GM23338 (cell line): Measurements from ENCODE around the gene PFKP. TPM values are rescaled to one million over a fixed set of nuclear protein-coding genes. Genes with fewer than 3 reads are reported as not detected.

Experiments used
- ATAC-seq: fragments of 200-7000 bp; cut with Tn5 transposase; 3 replicates; pipeline ENCODE4 v1.9.1; 2020
- DNase-seq: peaks from one replicate; pipeline ENCODE4 v3.0.0-alpha.2; 2015; ENCODE audit warnings: low spot score
- H2AFZ ChIP-seq: fragments of 200-600 bp; sonication (generic); 2 replicates; pipeline ENCODE4 v1.8.0; 2016; ENCODE audit warnings: antibody characterized with exemption, mild to moderate bottlenecking, moderate library complexity
- H3F3A ChIP-seq: fragments of 200-600 bp; sonication (generic); replicated peaks from 2 replicates; pipeline ENCODE4 v1.8.0; 2017; ENCODE audit warnings: antibody characterized with exemption, mixed run types, low read depth
- H3K27ac ChIP-seq: fragments of 200-600 bp; sonication (generic); 2 replicates; pipeline ENCODE4 v1.6.1; 2016; ENCODE audit warnings: low read depth
- H3K27me3 ChIP-seq: fragments of 200-600 bp; sonication (generic); 2 replicates; pipeline ENCODE4 v1.8.0; 2016; ENCODE audit warnings: mild to moderate bottlenecking, mixed run types, moderate library complexity; ENCODE audit not compliant: insufficient read depth
- H3K36me3 ChIP-seq: fragments of 200-600 bp; sonication (generic); 2 replicates; pipeline ENCODE4 v1.8.0; 2016; ENCODE audit warnings: mild to moderate bottlenecking; ENCODE audit not compliant: insufficient read depth
- H3K4me1 ChIP-seq: fragments of 200-600 bp; sonication (generic); 2 replicates; pipeline ENCODE4 v1.8.0; 2016; ENCODE audit warnings: mild to moderate bottlenecking, moderate library complexity; ENCODE audit not compliant: insufficient read depth
- H3K4me2 ChIP-seq: fragments of 200-600 bp; sonication (generic); 2 replicates; pipeline ENCODE4 v1.7.1; 2017; ENCODE audit warnings: mixed run types
- H3K4me3 ChIP-seq: fragments of 200-600 bp; sonication (generic); 2 replicates; pipeline ENCODE4 v1.6.1; 2016; ENCODE audit warnings: mixed run types
- H3K79me2 ChIP-seq: fragments of 200-600 bp; sonication (generic); replicated peaks from 2 replicates; pipeline ENCODE4 v1.8.0; 2017; ENCODE audit warnings: mild to moderate bottlenecking; ENCODE audit not compliant: insufficient read depth
- H3K9me2 ChIP-seq: fragments of 200-600 bp; sonication (generic); 2 replicates; pipeline ENCODE4 v1.8.0; 2017; ENCODE audit not compliant: insufficient read depth
- H4K20me1 ChIP-seq: fragments of 200-600 bp; sonication (generic); replicated peaks from 2 replicates; pipeline ENCODE4 v1.8.0; 2017; ENCODE audit warnings: mild to moderate bottlenecking; ENCODE audit not compliant: insufficient read depth
- H3K27ac Mint-ChIP-seq: 2 replicates; pipeline ENCODE4 v1.8.0; 2020; ENCODE audit warnings: inconsistent platforms, mild to moderate bottlenecking, moderate library complexity, mixed read lengths
- H3K27me3 Mint-ChIP-seq: 3 replicates; pipeline ENCODE4 v1.8.0; 2022; ENCODE audit warnings: low read depth, mild to moderate bottlenecking, moderate library complexity, mixed read lengths, inconsistent platforms; ENCODE audit not compliant: insufficient read depth, poor library complexity
- H3K36me3 Mint-ChIP-seq: 3 replicates; pipeline ENCODE4 v1.8.0; 2021; ENCODE audit warnings: low read depth, mild to moderate bottlenecking, inconsistent platforms, moderate library complexity, mixed read lengths
- H3K4me1 Mint-ChIP-seq: 3 replicates; pipeline ENCODE4 v1.8.0; 2020; ENCODE audit warnings: mild to moderate bottlenecking, inconsistent platforms, mixed read lengths
- H3K4me3 Mint-ChIP-seq: 3 replicates; pipeline ENCODE4 v1.8.0; 2021; ENCODE audit warnings: moderate library complexity, mild to moderate bottlenecking, inconsistent platforms, mixed read lengths
- H3K9me3 Mint-ChIP-seq: 3 replicates; pipeline ENCODE4 v1.8.0; 2020; ENCODE audit warnings: moderate library complexity, mild to moderate bottlenecking, inconsistent platforms, mixed read lengths
- CREB1 ChIP-seq: fragments of 250-450 bp; sonication (Bioruptor Pico); IDR thresholded peaks from 2 replicates; pipeline ENCODE4 v1.5.0; 2020; ENCODE audit warnings: low read depth, mild to moderate bottlenecking, moderate library complexity
- EZH2 ChIP-seq: fragments of 200-600 bp; sonication (generic); IDR thresholded peaks from one replicate; pipeline ENCODE4 v1.8.0; 2017; ENCODE audit warnings: antibody characterized with exemption, mild to moderate bottlenecking, low read depth; ENCODE audit not compliant: unreplicated experiment
- NANOG ChIP-seq: IDR thresholded peaks from 2 replicates; pipeline ENCODE4 v1.6.1; 2016; ENCODE audit warnings: antibody characterized with exemption, borderline replicate concordance
- POLR2AphosphoS5 ChIP-seq: IDR thresholded peaks from 2 replicates; pipeline ENCODE4 v1.6.1; 2016; ENCODE audit warnings: antibody characterized with exemption, low read depth
- REST ChIP-seq: IDR thresholded peaks from one replicate; pipeline ENCODE4 v1.6.1; 2018; ENCODE audit warnings: antibody characterized with exemption; ENCODE audit not compliant: unreplicated experiment
- STAT1 ChIP-seq: IDR thresholded peaks from one replicate; pipeline ENCODE4 v1.6.1; 2016; ENCODE audit warnings: antibody characterized with exemption; ENCODE audit not compliant: unreplicated experiment
- polyA plus RNA-seq: library from polyadenylated mRNA; unstranded; fragments of >200 nt; fragmentation: Nextera tagmentation; extraction: Ambion mirVana; gene quantifications from 2 replicates; pipeline ENCODE4 v1.2.1, GENCODE V29; 2016
- total RNA-seq: library from RNA; depleted of rRNA; stranded (reverse); fragments of >200 nt; shearing (Covaris generic); gene quantifications from 2 replicates; pipeline ENCODE4 v1.2.3, GENCODE V29; 2014
- TF ChIP-seq, protein P1 (sequence below), 2 experiments: fragments of 200-600 bp in 1 of 2; sonication (generic) in 1 of 2; conservative IDR thresholded peaks; 2 replicates each; pipeline versions ENCODE4 v1.5.1 to v1.6.1; 2016 to 2017; ENCODE audit warnings: antibody characterized with exemption in 2 of 2, low read depth in 2 of 2, mild to moderate bottlenecking in 2 of 2, moderate library complexity in 1 of 2

The PFKP gene
- total and polyA plus RNA-seq, 2 experiments from 2014 or later: 56.3 to 120 TPM

DNA sequence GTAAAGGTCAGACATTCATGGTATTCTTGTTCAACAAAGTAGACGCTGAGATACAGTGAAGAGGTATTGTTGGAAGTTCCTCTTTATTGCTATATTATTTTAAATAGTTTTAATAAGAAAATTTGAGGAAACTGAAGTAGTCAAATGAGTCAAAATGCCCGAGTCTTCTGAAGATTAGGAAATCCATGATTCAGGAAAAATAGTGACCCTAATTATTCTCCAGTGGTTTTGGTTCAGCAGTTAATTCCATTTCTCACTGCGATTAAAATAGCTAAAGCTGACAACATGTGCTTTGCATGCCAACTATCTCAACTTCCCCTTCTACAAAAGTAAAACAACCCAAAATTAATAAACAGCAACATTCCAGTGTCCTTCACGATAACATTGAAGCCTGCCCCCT lies 32.7 kb upstream of the PFKP start:
- peaks cover 5% of the 10 kb centered on the region; the same call in 2 of the 3 replicates for H3K36me3 Mint-ChIP-seq
- H3K27ac Mint-ChIP-seq: no peak overlapping the region
- TF ChIP-seq POLR2AphosphoS5: no peak
- TF ChIP-seq STAT1: no peak
- no peak for TF ChIP-seq REST
- TF ChIP-seq, protein P1, sequence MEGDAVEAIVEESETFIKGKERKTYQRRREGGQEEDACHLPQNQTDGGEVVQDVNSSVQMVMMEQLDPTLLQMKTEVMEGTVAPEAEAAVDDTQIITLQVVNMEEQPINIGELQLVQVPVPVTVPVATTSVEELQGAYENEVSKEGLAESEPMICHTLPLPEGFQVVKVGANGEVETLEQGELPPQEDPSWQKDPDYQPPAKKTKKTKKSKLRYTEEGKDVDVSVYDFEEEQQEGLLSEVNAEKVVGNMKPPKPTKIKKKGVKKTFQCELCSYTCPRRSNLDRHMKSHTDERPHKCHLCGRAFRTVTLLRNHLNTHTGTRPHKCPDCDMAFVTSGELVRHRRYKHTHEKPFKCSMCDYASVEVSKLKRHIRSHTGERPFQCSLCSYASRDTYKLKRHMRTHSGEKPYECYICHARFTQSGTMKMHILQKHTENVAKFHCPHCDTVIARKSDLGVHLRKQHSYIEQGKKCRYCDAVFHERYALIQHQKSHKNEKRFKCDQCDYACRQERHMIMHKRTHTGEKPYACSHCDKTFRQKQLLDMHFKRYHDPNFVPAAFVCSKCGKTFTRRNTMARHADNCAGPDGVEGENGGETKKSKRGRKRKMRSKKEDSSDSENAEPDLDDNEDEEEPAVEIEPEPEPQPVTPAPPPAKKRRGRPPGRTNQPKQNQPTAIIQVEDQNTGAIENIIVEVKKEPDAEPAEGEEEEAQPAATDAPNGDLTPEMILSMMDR (conservative IDR thresholded peaks at IDR 0.05; ENCODE audit: low read depth in 2 of 2): no peak
- TF ChIP-seq CREB1: no peak
- DNase-seq (no peak), ATAC-seq (no peak)
- H3K4me1 ChIP-seq: no peaks in the 10 kb centered on the region
- H3K4me3 ChIP-seq: no peak overlapping the region
- no peaks in the 10 kb centered on the region for H3K4me1 Mint-ChIP-seq
- no peaks in the 10 kb centered on the region for H3K9me2 ChIP-seq
- H3K4me2 ChIP-seq: no peak overlapping the region
- H3F3A ChIP-seq: no peaks in the 10 kb centered on the region
- no peak overlapping the region for H3K4me3 Mint-ChIP-seq
- no peaks in the 10 kb centered on the region for H3K27me3 Mint-ChIP-seq
- no peaks in the 10 kb centered on the region for H4K20me1 ChIP-seq
- no peaks in the 10 kb centered on the region for H3K27me3 ChIP-seq
- no peaks in the 10 kb centered on the region for H3K79me2 ChIP-seq
- peaks cover 16% of the 10 kb centered on the region for H3K9me3 Mint-ChIP-seq
- no peak overlapping the region for H2AFZ ChIP-seq
- no peak overlapping the region for H3K27ac ChIP-seq
- no peaks in the 10 kb centered on the region for H3K36me3 ChIP-seq

GRCh38 chr10:3036155-3037021 lies 31.0 kb upstream of the PFKP start:
- H3K79me2 ChIP-seq: no peaks in the 10 kb centered on the region
- Mint-ChIP-seq H3K4me3 (no peak overlapping the region), H3K9me3 (peaks cover 32% of the 10 kb centered on the region), H3K36me3 (peaks cover 16% of the 10 kb centered on the region), H3K27ac (no peak overlapping the region), H3K4me1 (no peaks in the 10 kb centered on the region), H3K27me3 (peaks cover 8% of the 10 kb centered on the region)
- no peaks in the 10 kb centered on the region for H3K4me1 ChIP-seq
- H3K4me3 ChIP-seq: no peak overlapping the region
- DNase-seq (no peak), ATAC-seq (no peak)
- no peak overlapping the region for H2AFZ ChIP-seq
- H3K36me3 ChIP-seq: no peaks in the 10 kb centered on the region
- no peak overlapping the region for H3K27ac ChIP-seq
- no peaks in the 10 kb centered on the region for H4K20me1 ChIP-seq
- H3K27me3 ChIP-seq: no peaks in the 10 kb centered on the region
- no peaks in the 10 kb centered on the region for H3K9me2 ChIP-seq
- no peaks in the 10 kb centered on the region for H3F3A ChIP-seq
- no peak for TF ChIP-seq EZH2
- TF ChIP-seq REST: no peak
- TF ChIP-seq, protein P1 (conservative IDR thresholded peaks at IDR 0.05; ENCODE audit: low read depth in 2 of 2): no peak
- no peak for TF ChIP-seq NANOG
- TF ChIP-seq POLR2AphosphoS5: no peak
- H3K4me2 ChIP-seq: no peak overlapping the region
